ENCODE data around the gene KDM3A.
A peak's percentile ranks its signal among the peaks of the same experiment; 100 is the strongest.

The KDM3A gene

DNA sequence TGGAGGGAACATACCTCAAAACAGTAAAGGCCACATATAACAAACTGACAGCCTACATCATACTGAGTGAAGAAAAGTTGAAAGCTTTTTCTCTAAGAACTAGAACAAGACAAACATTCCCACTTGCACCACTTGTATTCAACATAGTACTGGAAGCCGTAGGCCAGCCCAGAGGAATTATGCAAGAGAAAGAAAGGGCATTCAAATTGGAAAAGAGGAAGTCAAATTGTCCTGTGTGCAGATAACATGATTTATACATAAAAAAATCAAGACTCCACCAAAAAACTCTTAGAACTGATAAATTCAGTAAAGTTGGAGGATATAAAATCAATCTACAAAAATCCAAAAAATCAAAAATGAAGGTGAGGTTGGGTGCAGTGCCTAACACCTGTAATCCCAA is 8.0 kb upstream of the KDM3A start:
- DNase-seq: no peak

DNA sequence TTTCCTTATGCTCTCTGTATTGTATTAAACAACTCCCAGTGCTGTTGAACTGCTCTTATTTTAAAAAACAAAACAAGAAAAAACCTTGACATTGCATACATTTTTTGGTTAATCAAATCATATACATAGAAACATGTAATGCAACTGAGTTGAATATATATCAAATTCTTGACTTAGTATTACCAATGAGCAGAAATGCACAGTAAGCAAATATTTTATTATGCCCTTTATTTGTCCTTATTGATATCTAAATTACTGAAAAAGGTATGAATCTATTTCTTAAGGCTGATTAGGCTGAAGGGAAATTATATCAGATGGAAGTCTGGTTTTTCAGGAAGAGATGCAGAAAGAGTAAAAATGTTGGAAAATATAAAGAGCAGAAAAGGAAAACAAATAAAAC is 6.9 kb upstream of the KDM3A start:
- no peak for DNase-seq

DNA sequence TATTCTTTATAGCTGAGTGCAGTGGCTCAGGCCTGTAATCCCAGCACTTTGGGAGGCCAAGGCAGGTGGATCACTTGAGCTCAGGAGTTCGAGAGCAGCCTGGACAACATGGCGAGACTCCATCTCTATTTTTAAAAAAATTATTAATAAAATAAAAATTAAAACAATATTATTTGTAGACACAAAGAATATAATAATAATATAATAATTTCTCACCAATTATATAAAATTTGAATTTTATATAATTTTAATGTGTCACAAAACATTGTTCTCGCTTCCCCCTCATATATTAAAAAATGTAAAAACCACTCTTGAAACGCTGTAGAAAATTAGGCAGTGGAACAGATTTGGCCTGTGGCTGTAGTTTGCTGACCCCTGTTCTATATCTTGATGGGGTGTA is 5.6 kb upstream of the KDM3A start:
- DNase-seq: no peak

DNA sequence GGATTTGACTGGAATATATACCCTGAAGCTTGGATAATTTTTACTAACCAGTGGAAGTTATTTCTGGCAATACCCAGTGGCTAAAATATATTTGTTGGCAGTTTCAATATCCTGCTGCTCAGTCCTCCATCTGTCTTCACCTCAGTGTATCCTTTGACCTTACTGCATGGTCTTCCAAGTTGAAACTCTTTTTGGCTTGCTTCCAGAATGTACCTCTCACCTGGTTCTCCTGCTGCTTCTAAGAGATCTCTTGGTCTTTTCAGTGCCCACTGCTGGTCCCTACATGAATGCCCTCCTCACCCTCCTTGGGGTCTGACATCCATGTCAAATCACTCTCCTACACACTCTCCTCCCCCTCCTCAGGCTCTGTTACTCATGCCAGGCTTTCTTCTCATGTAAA is 4.8 kb upstream of the KDM3A start:
- DNase-seq: no peak

DNA sequence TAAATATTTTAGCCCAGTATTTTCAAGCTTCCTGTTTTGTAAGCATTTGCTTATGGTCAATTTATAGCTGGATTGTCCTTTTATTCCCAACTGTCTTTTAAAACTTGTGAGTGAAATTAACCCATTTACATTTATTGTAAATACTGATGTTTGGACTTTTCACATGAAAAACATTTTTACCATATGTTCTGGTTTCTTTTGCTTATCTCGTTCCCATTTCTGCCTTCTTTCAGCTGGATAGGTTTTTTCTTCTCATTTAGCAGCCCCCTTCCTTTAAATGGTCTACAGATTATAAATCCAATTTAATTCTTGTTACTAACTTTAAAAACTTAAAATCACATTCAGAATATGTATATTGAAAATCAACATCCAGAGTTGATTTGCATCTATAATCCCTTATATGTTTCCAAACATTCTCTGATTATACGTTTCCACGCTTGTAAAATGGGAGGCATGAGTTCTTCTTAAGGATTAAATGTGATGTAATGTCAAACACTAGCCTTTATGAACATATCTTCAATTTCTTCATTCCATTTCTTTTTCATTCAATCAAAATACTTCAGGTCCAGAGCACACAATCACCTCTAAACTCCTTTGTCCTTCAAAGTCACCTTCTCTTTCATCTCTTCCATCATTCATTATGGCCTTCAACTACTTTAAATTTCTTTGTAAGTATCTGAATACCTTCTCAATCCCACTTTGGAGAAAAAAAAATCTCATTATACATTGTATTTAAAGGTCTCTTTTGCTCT is 1.1 kb upstream of the KDM3A start:
- DNase-seq: no peak

DNA sequence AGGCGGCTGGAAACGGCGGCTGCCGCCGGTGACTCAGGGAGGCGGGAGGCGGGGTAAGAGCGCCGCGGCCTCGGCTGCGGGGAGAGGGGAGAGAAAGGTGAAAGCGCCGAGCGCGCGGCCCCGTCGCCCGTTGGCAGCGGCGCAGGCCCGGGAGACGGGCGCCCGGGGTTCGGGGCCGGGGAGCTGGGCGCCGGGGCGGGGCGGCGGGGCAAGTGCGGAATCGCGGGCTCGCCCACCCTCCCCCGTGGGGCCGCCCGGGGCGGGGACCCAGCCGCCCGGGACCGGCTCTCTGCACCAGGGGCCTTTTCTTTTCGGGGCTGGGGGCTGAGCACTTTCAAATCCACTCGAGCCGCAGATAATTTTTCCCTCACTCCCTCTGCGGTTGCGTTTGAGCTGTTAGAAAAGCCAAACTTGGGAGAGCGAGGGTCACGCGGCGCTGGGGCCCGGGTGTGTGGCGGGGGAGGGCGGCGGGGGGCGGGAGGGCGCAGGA is 266 bp downstream of the KDM3A start:
- no peak for DNase-seq

DNA sequence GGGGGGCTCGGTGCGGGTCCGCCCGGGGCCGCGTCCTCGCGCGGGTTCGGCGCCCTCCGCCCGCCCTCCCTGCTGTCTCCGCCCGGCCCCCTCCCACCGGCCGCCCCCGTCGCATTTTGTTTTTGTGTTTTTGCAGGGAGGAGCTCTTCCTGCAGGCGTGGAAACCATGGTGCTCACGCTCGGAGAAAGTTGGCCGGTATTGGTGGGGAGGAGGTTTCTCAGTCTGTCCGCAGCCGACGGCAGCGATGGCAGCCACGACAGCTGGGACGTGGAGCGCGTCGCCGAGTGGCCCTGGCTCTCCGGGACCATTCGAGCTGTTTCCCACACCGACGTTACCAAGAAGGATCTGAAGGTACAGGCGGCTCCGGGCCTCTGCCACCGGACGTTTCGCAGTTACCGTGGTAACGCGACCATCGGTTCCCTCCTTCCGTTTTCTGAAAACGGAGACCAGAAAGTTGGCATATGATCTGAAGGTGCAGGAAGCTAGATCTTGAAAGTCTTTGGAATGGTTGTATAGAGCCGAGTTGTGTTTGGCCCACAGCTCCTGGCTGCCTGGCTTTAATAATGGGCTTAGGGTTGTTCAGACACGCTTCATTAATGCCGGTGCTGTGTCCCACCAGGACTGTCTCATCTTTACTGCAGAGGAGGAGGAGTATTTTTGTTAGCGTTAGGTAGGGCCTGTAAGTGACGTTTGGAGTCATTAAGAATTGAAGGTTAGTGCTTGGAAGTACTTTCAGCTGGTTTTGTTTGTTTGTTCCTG is 891 bp downstream of the KDM3A start:
- DNase-seq: no peak

DNA sequence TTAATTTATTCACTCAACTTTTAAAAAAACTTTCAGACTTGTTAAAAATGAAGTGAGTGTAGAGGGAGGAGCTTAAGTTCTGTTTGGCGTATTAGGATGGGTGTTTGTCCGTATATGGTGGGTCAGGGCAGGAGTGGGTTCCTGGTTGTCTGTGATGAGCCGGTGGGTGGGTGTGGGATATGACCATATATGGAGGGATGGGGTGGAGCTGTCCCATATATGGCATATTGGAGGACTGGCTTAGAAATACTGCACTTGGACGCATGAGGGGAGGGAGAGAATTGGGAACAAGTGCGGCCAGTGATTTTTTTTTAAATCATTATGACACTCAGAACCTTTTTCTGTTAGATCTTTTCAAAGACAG is 1.5 kb downstream of the KDM3A start:
- DNase-seq: peak; percentile 85

DNA sequence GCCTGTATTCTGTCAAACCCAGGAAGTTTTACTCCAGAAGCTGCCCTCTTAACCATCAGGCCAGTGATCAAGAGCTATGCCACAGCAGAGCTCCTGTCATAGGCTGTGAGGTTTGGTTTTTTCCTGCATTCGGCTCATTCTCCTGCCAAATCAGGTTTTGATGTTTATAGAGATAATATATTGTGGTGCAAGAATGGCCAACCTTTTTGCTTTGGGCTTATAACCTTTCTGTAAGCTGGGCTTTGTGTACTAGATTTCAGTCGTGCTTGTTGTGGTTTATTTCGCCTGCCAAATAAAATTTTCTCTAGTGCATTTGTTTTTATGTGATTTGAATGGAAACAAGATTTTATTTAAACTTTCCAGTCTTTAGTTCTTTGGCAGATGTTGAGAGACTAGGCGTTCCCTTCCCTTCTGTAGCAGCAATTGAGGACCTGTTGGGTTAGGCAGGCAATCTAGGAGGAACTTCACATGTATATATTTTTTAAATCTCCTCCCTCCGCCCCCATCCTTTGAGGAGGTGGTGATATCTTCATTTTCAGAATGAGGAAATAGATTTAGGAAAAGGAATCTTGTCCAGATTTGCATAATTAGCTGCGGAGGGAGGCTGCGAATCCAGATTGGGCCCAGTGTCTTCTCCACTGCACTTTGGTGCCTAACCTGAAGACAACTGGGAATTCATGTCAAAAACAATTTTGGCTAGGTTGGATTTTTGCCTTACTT is 2.6 kb downstream of the KDM3A start:
- no peak for DNase-seq

DNA sequence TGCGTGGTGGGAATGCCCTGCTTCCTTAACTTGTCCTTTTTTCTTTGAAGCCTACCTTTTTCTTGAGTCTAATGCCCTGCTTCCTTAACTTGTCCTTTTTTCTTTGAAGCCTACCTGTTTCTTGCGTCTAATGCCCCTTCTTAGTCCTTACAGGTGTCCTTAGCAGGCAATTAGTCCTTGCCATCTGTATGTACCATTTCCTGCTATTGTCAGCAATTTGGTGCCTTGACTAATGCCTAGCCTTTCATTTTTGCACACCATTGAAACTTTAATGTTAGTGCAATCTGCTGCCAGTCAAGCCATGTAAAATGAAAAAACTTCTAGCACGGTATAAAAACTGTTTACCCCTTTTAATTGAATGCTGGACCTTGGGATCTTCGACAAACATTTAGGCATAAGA is 4.3 kb downstream of the KDM3A start:
- no peak for DNase-seq

DNA sequence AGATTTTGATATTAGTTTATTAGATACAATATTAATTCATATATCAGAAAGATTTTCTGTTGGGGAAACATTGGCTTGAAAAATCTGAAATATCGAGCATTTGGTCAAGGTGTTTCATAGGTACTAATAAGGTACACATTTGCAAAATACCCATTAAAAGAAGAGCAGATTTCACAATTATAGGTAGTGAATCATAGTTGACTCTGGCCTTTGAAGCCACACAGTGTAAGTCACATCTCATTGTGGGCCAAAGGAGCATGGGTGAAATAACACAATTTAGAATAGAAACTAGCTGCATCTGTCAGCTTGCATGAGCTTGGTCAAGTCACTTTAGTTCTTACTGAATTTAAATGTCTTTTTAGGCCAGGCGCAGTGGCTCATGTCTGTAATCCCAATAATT is 4.9 kb downstream of the KDM3A start:
- DNase-seq: no peak

DNA sequence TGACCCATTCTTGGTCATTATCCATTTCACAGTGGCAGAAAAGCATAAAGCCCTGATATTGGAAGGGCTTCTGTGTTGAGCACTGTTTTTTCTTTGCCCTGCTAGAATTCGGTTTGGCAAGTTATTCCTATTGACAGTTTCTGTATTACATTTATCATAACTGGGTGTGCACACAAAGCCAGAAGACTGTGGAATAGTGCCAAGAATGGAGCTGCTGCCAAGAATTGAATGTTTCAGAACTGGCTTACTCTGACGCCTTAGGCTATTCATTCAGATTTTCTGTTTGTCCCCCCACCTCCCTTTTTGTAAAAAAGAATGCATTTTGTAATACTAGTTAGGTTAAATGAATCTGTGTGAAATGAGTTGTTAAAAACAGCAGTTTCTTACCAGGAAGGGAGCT is 12.7 kb downstream of the KDM3A start:
- peak; percentile 74 for DNase-seq

DNA sequence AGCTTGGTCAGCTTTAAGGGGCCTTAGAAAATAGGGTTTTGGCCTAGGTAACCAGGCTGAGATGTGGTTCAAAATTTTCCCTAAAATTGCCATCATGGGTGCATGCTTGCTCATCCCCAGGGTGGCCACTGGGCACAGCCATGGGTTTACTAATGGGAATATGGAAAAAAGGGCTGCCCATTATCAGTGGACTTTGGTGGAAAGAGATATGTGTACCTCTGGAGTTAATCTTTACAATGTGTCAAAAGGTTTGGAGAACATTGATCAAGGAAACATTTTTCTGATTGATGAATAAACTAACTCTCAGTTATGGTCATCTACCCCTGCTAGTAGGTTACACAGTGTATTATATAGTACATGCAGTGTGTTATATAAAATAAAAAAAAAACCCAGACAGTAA is 13.1 kb downstream of the KDM3A start:
- no peak for DNase-seq

DNA sequence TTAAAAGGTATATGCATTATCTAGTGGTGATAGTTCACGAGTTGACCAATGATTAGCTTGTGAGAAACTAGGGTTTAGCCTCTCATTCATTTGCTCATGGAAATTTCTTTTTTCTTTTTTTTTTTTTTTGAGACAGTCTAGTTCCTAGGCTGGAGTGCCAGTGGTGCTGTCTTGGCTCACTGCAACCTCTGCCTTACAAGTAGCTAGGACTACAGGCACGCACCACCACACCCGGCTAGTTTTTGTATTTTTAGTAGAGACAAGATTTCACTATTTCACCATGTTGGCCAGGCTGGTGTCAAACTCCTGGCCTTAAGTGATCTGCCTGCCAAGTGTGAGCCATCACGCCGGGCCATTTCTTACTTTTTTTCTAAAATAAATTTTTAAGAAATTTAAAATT is 14.0 kb downstream of the KDM3A start:
- no peak for DNase-seq

DNA sequence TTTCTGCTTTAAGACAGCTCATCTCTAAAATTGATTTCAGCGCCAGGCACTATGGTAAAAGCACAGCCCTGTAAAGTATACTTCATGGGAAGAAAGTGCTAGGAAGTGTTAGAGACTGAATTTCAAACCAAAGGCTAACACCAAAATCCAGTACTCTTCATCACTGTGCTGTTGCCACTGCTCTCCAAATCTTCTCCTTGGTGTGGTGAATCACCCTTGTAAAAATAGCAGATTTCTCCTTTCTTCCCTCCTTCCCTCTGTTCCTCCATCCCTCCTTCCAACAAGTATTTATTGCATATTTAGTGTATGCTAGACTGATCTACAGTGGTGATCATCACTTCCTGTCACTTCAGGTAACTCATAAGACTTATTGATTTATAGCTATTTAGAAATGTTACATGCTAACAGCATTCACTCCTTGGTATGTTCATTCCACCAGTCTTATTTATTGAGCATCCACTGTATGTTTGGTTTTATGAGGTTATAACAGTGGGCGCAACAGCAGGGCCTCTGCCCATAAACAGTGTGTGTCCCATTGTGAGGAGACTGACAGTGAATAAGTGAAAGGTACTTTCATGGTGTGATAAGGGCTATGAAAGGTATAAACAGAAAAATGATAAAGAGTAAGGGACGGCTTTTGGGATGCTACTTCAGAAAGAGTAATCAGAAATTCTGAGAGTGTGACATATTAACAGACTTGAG is 20.0 kb downstream of the KDM3A start:
- no peak for DNase-seq

DNA sequence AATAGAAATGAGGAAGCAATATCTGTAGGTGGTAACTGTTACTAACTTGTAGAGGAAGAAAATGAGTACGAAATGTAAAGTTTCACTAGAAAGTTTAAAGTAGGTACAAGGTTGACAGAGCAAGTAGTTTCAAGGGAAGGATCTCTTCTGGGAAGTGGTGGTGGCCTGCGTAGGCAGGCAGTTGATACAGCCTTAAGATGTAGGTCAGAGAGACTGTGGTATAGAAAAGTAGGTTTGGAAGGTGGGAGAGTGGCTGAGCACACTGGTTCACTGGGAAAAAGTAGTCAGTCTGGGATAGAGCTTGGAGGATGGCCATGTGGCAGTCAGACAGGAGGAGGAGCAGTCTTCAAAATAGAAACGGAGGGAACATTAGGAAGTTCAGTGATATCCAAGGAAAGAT is 23.5 kb downstream of the KDM3A start:
- no peak for DNase-seq

DNA sequence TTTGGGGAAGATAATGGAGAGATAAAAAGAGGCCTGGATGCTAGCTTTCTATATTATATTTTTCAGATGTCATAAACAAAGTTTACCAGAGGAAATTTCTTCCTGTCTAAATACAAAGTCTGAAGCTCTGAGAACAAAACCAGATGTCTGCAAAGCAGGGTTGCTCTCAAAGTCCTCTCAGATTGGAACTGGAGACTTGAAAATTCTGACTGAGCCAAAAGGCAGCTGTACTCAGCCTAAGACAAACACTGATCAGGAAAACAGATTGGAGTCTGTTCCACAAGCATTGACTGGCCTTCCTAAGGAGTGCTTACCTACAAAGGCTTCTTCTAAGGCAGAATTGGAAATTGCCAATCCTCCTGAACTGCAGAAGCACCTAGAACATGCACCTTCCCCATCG is 25.1 kb downstream of the KDM3A start:
- DNase-seq: no peak

DNA sequence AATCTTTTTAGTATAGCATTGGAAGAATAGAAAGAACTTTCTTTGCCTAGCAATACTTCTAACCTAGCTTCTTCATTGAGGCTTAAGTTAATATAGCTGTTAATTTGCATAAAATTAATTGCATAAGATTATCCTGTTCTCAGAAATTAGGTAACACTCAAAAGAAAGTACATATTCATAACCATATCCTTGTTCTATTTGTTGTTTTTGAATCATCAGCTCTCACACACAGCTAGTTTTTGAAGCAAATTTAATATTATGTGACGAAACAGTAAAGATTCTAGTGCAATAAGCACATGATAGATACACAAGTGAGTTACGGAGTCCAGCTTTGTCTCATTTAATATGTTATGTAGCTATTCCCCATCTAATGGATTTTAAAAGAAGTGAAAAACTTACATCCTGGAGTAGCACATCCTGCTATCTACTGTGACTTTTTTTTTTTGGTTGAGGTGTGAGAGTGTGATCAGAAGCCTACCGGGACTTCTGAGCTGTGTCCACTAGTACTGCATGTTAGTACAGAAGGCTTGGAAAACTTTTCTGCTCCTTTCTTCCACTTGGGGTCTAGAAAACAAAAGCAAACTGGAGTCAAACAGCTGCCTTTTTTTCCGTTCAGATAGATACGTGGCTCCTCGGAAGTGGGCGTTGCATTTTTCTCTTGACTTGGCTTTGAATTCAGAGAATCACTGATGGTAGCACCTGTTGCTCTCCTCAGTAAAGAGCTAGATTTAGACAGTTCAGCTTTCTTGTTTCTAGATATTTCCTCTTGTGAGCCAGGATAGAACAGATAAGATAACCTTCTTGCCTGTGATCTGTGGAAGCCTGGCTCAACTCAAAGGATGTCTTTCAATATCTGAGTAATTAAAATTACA is 27.2 kb downstream of the KDM3A start:
- DNase-seq: no peak

DNA sequence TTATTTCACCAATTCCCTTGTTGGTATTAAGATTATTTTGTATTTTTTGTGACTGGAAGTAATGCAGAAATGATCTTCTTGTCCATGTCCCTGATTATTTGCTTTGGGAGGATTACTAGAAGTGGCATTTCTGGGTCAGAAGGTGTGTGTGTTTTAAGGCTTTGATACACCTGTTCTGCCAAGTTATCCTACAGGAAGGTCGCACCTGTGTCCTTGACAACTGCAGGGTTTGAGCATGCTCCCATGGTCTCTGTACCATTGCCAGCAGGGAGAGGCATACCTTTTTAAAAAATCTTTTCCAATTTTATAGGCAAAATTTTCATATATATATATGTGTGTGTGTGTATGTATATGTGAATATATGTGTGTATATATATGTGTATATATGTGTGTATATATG is 29.7 kb downstream of the KDM3A start:
- no peak for DNase-seq

DNA sequence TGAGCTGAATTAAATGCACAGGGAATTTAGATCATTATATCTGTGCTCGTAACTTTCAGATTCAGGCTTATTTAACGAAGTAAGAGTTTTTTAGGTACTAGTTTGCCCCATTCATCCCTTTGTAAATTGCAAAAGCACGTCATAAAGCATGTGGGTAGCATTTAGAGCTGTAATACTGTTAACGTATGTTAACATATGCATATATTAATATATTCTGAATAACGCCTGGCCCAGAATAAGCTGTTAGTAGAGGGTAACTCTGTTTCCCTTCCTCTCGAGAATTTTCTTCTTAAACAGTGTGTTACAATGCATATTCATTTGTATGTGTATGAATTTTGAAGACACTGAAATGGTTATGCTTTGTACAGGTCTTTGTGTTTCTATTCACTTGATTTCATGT is 30.5 kb downstream of the KDM3A start:
- no peak for DNase-seq

DNA sequence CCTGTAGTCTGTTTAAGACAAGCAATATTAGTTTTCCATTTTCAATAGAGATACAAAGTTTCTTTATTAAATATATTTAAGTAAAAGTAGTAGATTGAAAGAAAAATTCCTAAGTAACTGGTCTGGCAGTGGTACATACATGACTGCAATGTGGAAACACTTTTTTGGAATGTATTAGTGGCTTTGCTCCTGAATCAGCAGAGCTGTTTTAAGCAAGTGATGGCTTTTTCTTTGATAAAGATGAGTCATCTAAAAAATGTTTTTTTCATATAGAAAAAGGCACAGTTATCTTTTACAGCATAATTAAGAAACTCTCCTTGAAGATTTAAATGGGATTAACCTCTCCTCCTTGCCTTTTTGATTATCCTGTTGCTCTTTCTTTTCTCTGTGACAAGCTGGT is 34.9 kb downstream of the KDM3A start:
- no peak for DNase-seq

DNA sequence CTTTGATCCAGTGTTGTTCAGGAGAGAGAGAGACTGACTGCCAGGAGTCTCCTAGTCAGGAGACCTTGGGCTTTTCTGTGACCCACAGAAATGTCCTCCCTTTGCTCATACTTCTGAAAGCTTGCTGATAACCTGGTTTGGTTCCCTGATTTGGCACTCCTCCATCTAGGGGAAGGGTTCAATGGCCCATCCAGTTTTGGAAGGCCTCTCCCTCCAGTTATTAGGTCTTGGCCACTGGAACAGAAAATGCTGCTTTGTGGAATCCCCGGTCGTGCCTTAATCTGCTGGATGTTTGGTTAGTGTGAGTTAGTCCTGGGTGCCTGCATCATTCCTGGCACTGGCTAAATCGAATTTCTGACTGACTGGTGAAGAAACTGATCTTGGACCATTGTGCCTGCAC is 35.7 kb downstream of the KDM3A start:
- DNase-seq: no peak

Measured in NCI-H446 treated with DMSO at 0.1 percent for 48 hours (cell line).